Measurements from ENCODE around the gene DOCK6. TPM values are rescaled to one million over a fixed set of nuclear protein-coding genes. Genes with fewer than 3 reads are reported as not detected.

Gene DOCK6
- total and polyA plus RNA-seq, 2 of the 13 experiments (the other 11 are each of a cell fraction or from before 2014, with no cell fraction given) = 5.4 to 38.1 TPM

DNA sequence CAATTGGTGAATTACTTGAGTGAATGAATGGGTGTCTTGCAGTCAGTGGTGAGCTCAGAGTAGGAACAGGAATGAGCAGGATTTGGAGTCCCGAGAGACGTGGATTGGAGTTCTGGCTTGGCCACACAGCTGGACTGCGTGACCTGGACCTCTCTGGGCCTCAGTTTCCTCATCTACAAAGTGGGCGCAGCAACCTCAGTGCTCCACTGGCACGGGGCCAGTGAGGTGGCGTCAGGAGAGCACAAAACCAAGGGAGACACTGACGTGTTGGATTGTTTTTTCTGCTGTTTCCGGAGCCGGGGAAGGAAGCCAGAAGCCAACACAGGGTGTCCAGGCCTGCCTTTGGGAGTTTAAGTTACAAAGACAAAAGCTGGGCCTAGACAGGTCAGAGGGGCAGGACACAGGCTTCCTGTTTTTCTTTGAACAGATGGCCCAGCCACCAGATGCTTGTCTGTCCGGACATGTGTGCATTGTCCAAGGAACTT, 6.5 kb upstream of the DOCK6 start (continued):
- TF ChIP-seq, protein P1, sequence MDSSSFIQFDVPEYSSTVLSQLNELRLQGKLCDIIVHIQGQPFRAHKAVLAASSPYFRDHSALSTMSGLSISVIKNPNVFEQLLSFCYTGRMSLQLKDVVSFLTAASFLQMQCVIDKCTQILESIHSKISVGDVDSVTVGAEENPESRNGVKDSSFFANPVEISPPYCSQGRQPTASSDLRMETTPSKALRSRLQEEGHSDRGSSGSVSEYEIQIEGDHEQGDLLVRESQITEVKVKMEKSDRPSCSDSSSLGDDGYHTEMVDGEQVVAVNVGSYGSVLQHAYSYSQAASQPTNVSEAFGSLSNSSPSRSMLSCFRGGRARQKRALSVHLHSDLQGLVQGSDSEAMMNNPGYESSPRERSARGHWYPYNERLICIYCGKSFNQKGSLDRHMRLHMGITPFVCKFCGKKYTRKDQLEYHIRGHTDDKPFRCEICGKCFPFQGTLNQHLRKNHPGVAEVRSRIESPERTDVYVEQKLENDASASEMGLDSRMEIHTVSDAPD (CRISPR knock-in tag; IDR thresholded peaks at IDR 0.05) = no peak
- TF ChIP-seq, protein P2, sequence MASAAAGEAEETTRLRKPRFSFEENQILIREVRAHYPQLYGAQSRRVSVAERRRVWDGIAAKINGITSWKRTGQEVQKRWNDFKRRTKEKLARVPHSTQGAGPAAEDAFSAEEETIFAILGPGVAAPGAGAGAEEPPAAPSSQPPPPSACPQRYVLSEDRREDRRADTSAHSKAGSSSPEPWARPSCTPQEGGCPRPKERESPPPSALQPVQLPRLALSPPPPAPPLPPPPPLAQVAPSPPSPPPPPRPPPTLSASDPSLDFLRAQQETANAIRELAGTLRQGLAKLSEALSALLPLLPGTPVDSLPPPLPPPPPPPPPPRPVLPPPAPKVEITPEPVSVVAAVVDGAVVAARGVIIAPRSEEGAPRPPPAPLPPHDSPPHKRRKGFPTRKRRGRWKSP (CRISPR knock-in tag; IDR thresholded peaks at IDR 0.05) = no peak
- TF ChIP-seq, protein P3, sequence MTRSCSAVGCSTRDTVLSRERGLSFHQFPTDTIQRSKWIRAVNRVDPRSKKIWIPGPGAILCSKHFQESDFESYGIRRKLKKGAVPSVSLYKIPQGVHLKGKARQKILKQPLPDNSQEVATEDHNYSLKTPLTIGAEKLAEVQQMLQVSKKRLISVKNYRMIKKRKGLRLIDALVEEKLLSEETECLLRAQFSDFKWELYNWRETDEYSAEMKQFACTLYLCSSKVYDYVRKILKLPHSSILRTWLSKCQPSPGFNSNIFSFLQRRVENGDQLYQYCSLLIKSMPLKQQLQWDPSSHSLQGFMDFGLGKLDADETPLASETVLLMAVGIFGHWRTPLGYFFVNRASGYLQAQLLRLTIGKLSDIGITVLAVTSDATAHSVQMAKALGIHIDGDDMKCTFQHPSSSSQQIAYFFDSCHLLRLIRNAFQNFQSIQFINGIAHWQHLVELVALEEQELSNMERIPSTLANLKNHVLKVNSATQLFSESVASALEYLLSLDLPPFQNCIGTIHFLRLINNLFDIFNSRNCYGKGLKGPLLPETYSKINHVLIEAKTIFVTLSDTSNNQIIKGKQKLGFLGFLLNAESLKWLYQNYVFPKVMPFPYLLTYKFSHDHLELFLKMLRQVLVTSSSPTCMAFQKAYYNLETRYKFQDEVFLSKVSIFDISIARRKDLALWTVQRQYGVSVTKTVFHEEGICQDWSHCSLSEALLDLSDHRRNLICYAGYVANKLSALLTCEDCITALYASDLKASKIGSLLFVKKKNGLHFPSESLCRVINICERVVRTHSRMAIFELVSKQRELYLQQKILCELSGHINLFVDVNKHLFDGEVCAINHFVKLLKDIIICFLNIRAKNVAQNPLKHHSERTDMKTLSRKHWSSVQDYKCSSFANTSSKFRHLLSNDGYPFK (CRISPR knock-in tag; IDR thresholded peaks at IDR 0.05; ENCODE audit: borderline replicate concordance) = 0 out of 2 replicates have a peak, but pooled peaks have one; percentile 21
- TF ChIP-seq, protein P4, sequence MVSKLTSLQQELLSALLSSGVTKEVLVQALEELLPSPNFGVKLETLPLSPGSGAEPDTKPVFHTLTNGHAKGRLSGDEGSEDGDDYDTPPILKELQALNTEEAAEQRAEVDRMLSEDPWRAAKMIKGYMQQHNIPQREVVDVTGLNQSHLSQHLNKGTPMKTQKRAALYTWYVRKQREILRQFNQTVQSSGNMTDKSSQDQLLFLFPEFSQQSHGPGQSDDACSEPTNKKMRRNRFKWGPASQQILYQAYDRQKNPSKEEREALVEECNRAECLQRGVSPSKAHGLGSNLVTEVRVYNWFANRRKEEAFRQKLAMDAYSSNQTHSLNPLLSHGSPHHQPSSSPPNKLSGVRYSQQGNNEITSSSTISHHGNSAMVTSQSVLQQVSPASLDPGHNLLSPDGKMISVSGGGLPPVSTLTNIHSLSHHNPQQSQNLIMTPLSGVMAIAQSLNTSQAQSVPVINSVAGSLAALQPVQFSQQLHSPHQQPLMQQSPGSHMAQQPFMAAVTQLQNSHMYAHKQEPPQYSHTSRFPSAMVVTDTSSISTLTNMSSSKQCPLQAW (CRISPR knock-in tag; IDR thresholded peaks at IDR 0.05) = peak; percentile 9; the same call in 1 of the 2 replicates
- no peak for TF ChIP-seq HMGA1 (CRISPR knock-in tag; conservative IDR thresholded peaks at IDR 0.05)
- TF ChIP-seq ZNF354B (CRISPR knock-in tag; IDR thresholded peaks at IDR 0.05) = no peak
- TF ChIP-seq, protein P5, sequence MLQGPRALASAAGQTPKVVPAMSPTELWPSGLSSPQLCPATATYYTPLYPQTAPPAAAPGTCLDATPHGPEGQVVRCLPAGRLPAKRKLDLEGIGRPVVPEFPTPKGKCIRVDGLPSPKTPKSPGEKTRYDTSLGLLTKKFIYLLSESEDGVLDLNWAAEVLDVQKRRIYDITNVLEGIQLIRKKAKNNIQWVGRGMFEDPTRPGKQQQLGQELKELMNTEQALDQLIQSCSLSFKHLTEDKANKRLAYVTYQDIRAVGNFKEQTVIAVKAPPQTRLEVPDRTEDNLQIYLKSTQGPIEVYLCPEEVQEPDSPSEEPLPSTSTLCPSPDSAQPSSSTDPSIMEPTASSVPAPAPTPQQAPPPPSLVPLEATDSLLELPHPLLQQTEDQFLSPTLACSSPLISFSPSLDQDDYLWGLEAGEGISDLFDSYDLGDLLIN (CRISPR knock-in tag; IDR thresholded peaks at IDR 0.05; ENCODE audit: borderline replicate concordance) = no peak
- TF ChIP-seq CCAR2 (optimal IDR thresholded peaks at IDR 0.05; ENCODE audit: low read depth, low read length) = no peak
- TF ChIP-seq AKAP8 (CRISPR knock-in tag; IDR thresholded peaks at IDR 0.05) = no peak
- TF ChIP-seq ELF3 (CRISPR knock-in tag; IDR thresholded peaks at IDR 0.05) = peak; percentile 48; the same call in 1 of the 2 replicates
- no peak for TF ChIP-seq NFIB (CRISPR knock-in tag; IDR thresholded peaks at IDR 0.05; ENCODE audit: borderline replicate concordance)
- no peak for TF ChIP-seq ZFP1 (CRISPR knock-in tag; IDR thresholded peaks at IDR 0.05)
- TF ChIP-seq MXI1 (IDR thresholded peaks at IDR 0.05; ENCODE audit: borderline replicate concordance, low read depth, low read length) = no peak
- no peak for TF ChIP-seq ZFP41 (CRISPR knock-in tag; IDR thresholded peaks at IDR 0.05; ENCODE audit: borderline replicate concordance)
- no peak for TF ChIP-seq TGIF2 (CRISPR knock-in tag; IDR thresholded peaks at IDR 0.05)
- TF ChIP-seq, protein P6, sequence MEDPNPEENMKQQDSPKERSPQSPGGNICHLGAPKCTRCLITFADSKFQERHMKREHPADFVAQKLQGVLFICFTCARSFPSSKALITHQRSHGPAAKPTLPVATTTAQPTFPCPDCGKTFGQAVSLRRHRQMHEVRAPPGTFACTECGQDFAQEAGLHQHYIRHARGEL (CRISPR knock-in tag; IDR thresholded peaks at IDR 0.05) = no peak
- TF ChIP-seq HDAC2 (CRISPR knock-in tag; IDR thresholded peaks at IDR 0.05) = peak; percentile 34; the same call in 1 of the 2 replicates
- TF ChIP-seq, protein P7, sequence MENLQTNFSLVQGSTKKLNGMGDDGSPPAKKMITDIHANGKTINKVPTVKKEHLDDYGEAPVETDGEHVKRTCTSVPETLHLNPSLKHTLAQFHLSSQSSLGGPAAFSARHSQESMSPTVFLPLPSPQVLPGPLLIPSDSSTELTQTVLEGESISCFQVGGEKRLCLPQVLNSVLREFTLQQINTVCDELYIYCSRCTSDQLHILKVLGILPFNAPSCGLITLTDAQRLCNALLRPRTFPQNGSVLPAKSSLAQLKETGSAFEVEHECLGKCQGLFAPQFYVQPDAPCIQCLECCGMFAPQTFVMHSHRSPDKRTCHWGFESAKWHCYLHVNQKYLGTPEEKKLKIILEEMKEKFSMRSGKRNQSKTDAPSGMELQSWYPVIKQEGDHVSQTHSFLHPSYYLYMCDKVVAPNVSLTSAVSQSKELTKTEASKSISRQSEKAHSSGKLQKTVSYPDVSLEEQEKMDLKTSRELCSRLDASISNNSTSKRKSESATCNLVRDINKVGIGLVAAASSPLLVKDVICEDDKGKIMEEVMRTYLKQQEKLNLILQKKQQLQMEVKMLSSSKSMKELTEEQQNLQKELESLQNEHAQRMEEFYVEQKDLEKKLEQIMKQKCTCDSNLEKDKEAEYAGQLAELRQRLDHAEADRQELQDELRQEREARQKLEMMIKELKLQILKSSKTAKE (CRISPR knock-in tag; IDR thresholded peaks at IDR 0.05; ENCODE audit: borderline replicate concordance) = peak; percentile 40; the same call in 1 of the 2 replicates
- TF ChIP-seq GZF1 (CRISPR knock-in tag; IDR thresholded peaks at IDR 0.05) = no peak

All from HepG2 (cell line).